Endothelial cell of umbilical vein (primary cell): ENCODE data around the gene TTLL7. TPM values are rescaled to one million over a fixed set of nuclear protein-coding genes. Genes with fewer than 3 reads are reported as not detected.

ENCODE experiments used
- BruUV-seq: library from RNA; stranded (reverse); fragments of 400-500 nt; replicated peaks from 2 replicates; lab custom pipeline; 2021; lab: Mats Ljungman, UMichigan
- CTCF ChIA-PET: fragments of 300-600, 350-600 bp; sonication (Branson Sonifier 250); formaldehyde crosslinking; loops from one replicate; lab custom pipeline; 2021; ENCODE audit warnings: antibody characterized with exemption, inconsistent platforms; lab: Charles Lee
- POLR2A ChIA-PET: fragments of 300-600, 350-600 bp; sonication (Branson Sonifier 250); formaldehyde crosslinking; loops from one replicate; lab custom pipeline; 2021; ENCODE audit warnings: antibody characterized with exemption, inconsistent platforms; lab: Charles Lee
- DNase-seq: peaks from one replicate; pipeline ENCODE4 v3.0.0-alpha.2; 2011; ENCODE audit warnings: low read depth, low spot score
- FAIRE-seq: peaks from 2 replicates; lab custom pipeline; 2011; peaks lifted over from hg19 to GRCh38; lab: Jason Lieb, UNC
- H2AFZ ChIP-seq: 2 replicates; pipeline ENCODE4 v1.6.0; 2012; ENCODE audit warnings: low read depth, low read length, control low read depth, inconsistent platforms
- H3K27ac ChIP-seq: 2 replicates; pipeline ENCODE4 v1.5.1; 2011; ENCODE audit warnings: low read depth, mild to moderate bottlenecking, control low read depth, low read length, moderate library complexity; ENCODE audit not compliant: insufficient read depth
- H3K27me3 ChIP-seq, 2 experiments: 2 replicates each; pipeline versions ENCODE4 v1.6.0 to v1.6.1; 2011; ENCODE audit warnings: low read length in 2 of 2, mixed read lengths in 1 of 2; ENCODE audit not compliant: control insufficient read depth in 2 of 2, insufficient read depth in 2 of 2
- H3K36me3 ChIP-seq, 2 experiments: 2 replicates in 1 of 2; 3 replicates in 1 of 2; pipeline ENCODE4 v1.5.1; 2011; ENCODE audit warnings: low read length in 2 of 2, mild to moderate bottlenecking in 1 of 2, moderate library complexity in 1 of 2; ENCODE audit not compliant: control insufficient read depth in 2 of 2, insufficient read depth in 2 of 2; ENCODE audit errors: extremely low read depth in 1 of 2
- H3K4me1 ChIP-seq: 3 replicates; pipeline ENCODE4 v1.5.1; 2011; ENCODE audit warnings: mild to moderate bottlenecking, low read length; ENCODE audit not compliant: control insufficient read depth, insufficient read depth; ENCODE audit errors: extremely low read depth
- H3K4me2 ChIP-seq: 2 replicates; pipeline ENCODE4 v1.6.1; 2011; ENCODE audit warnings: low read length, control low read depth, mixed read lengths; ENCODE audit not compliant: insufficient read depth
- H3K4me3 ChIP-seq, 3 experiments: fragments of 200-600 bp in 1 of 3; sonication (generic), shearing (Covaris generic) in 1 of 3; replicated peaks in 1 of 3; 2 replicates each; pipeline ENCODE4 v1.5.1; 2011 to 2016; ENCODE audit warnings: control low read depth in 3 of 3, low read length in 3 of 3, mild to moderate bottlenecking in 2 of 3, inconsistent platforms in 1 of 3, low read depth in 1 of 3, moderate library complexity in 1 of 3; ENCODE audit not compliant: insufficient read depth in 1 of 3
- H3K79me2 ChIP-seq: 2 replicates; pipeline ENCODE4 v1.6.0; 2012; ENCODE audit warnings: low read length, inconsistent platforms; ENCODE audit not compliant: control insufficient read depth, insufficient read depth
- H3K9ac ChIP-seq: replicated peaks from 2 replicates; pipeline ENCODE3; 2011; ENCODE audit warnings: low read length, control low read depth; ENCODE audit not compliant: insufficient read depth; ENCODE audit errors: extremely low read depth
- H3K9me1 ChIP-seq: replicated peaks from 3 replicates; pipeline ENCODE4 v1.6.0; 2011; ENCODE audit warnings: mild to moderate bottlenecking, low read length; ENCODE audit not compliant: control insufficient read depth, insufficient read depth; ENCODE audit errors: extremely low read depth
- H3K9me3 ChIP-seq: replicated peaks from 2 replicates; pipeline ENCODE4 v1.5.1; 2012; ENCODE audit warnings: low read length, inconsistent platforms; ENCODE audit not compliant: control insufficient read depth, insufficient read depth
- H4K20me1 ChIP-seq: replicated peaks from 2 replicates; pipeline ENCODE3; 2011; ENCODE audit warnings: mild to moderate bottlenecking, low read length; ENCODE audit not compliant: control insufficient read depth, insufficient read depth; ENCODE audit errors: extremely low read depth
- EZH2 ChIP-seq: IDR thresholded peaks from 2 replicates; pipeline ENCODE4 v1.6.1; 2012; ENCODE audit warnings: borderline replicate concordance, low read depth, mild to moderate bottlenecking, moderate library complexity, low read length, inconsistent platforms; ENCODE audit not compliant: severe bottlenecking
- FOS ChIP-seq: IDR thresholded peaks from 2 replicates; pipeline ENCODE4 v1.6.1; 2011; ENCODE audit warnings: mild to moderate bottlenecking, low read length, moderate library complexity, borderline replicate concordance; ENCODE audit not compliant: insufficient read depth
- JUN ChIP-seq: IDR thresholded peaks from 2 replicates; pipeline ENCODE4 v1.6.1; 2011; ENCODE audit warnings: borderline replicate concordance, low read depth; ENCODE audit not compliant: insufficient read length, insufficient read depth
- MYC ChIP-seq: IDR thresholded peaks from one replicate; pipeline ENCODE4 v1.6.1; 2011; ENCODE audit warnings: mild to moderate bottlenecking, low read depth, low read length
- POLR2A ChIP-seq: IDR thresholded peaks from 2 replicates; pipeline ENCODE4 v1.6.1; 2012; ENCODE audit warnings: low read depth, mild to moderate bottlenecking, control low read depth, low read length
- POLR2AphosphoS5 ChIP-seq: IDR thresholded peaks from 2 replicates; pipeline ENCODE4 v1.6.1; 2012; ENCODE audit warnings: low read depth, mild to moderate bottlenecking, control low read depth, low read length, moderate library complexity; ENCODE audit not compliant: insufficient read depth
- dilution Hi-C: fragments of 300-500 bp; cut with MboI; formaldehyde crosslinking; loops from one replicate; pipeline ENCODE4 v1.15.0; 2019; ENCODE audit warnings: low sequenced_read_pairs; ENCODE audit not compliant: extremely low pct_ligation_motif_present
- intact Hi-C: fragments of 100-400 bp; cut with micrococcal nuclease; formaldehyde crosslinking; loops from one replicate; pipeline ENCODE4 v1.10.0; 2022
- polyA plus RNA-seq, 4 experiments: library from polyadenylated mRNA; depleted of rRNA in 3 of 4; stranded (reverse) in 3 of 4; unstranded in 1 of 4; fragments of >200 nt; gene quantifications; 2 replicates each; pipeline versions ENCODE4 v1.2.1 to v1.2.3, GENCODE V29; 2011 to 2012; ENCODE audit warnings: missing spikeins in 1 of 4
- total RNA-seq: library from RNA; stranded (reverse); gene quantifications from 2 replicates; pipeline ENCODE4 v1.2.3, GENCODE V29; 2021
- TF ChIP-seq, protein P1 (sequence below): IDR thresholded peaks from 2 replicates; pipeline ENCODE4 v1.6.1; 2011; ENCODE audit not compliant: insufficient read depth, insufficient read length
- TF ChIP-seq, protein P2 (sequence below), 2 donors: IDR thresholded peaks; 1 replicate in 1 of 2; 2 replicates in 1 of 2; pipeline ENCODE4 v1.5.1; 2011; ENCODE audit warnings: low read length in 2 of 2, mild to moderate bottlenecking in 2 of 2, moderate library complexity in 2 of 2, control low read depth in 1 of 2, inconsistent platforms in 1 of 2, low read depth in 1 of 2; ENCODE audit not compliant: insufficient read depth in 1 of 2; ENCODE audit errors: extremely low read depth in 1 of 2

Gene TTLL7
- total and polyA plus RNA-seq, 2 donors (not counting 3 experiments of a cell fraction or from before 2014, with no cell fraction given): 2.1 to 11.7 TPM

GRCh38 chr1:83970802-83971201 lies 28.1 kb downstream of the TTLL7 start:
- intact Hi-C loops (no loop called here), dilution Hi-C loops (no loop called here)
- TF ChIP-seq EZH2: no peak
- TF ChIP-seq, protein P1, sequence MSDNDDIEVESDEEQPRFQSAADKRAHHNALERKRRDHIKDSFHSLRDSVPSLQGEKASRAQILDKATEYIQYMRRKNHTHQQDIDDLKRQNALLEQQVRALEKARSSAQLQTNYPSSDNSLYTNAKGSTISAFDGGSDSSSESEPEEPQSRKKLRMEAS: no peak
- no peak for TF ChIP-seq FOS
- TF ChIP-seq MYC: no peak
- TF ChIP-seq, protein P2, sequence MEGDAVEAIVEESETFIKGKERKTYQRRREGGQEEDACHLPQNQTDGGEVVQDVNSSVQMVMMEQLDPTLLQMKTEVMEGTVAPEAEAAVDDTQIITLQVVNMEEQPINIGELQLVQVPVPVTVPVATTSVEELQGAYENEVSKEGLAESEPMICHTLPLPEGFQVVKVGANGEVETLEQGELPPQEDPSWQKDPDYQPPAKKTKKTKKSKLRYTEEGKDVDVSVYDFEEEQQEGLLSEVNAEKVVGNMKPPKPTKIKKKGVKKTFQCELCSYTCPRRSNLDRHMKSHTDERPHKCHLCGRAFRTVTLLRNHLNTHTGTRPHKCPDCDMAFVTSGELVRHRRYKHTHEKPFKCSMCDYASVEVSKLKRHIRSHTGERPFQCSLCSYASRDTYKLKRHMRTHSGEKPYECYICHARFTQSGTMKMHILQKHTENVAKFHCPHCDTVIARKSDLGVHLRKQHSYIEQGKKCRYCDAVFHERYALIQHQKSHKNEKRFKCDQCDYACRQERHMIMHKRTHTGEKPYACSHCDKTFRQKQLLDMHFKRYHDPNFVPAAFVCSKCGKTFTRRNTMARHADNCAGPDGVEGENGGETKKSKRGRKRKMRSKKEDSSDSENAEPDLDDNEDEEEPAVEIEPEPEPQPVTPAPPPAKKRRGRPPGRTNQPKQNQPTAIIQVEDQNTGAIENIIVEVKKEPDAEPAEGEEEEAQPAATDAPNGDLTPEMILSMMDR (IDR thresholded peaks at IDR 0.05; ENCODE audit: extremely low read depth in 1 of 2, insufficient read depth in 1 of 2, low read depth in 1 of 2, low read length in 2 of 2): no peak
- TF ChIP-seq JUN: no peak
- TF ChIP-seq POLR2A: no peak
- TF ChIP-seq POLR2AphosphoS5: no peak
- Histone ChIP-seq H3K9me3 (no peaks in the 10 kb centered on the region), H3K4me3 (no peak overlapping the region), H3K4me1 (no peaks in the 10 kb centered on the region), H3K27me3 (no peaks in the 10 kb centered on the region), H3K4me2 (no peak overlapping the region), H3K36me3 (no peaks in the 10 kb centered on the region), H2AFZ (no peak overlapping the region), H3K9me1 (no peaks in the 10 kb centered on the region), H4K20me1 (no peaks in the 10 kb centered on the region), H3K79me2 (no peaks in the 10 kb centered on the region), H3K9ac (no peak overlapping the region), H3K27ac (no peak overlapping the region)
- ChIA-PET POLR2A (no interaction called here), CTCF (interaction anchor here (0.8 kb wide), 1 partner anchor 13 kb away, joined by 3 read pairs; no protein-coding TSS in a partner anchor)
- BruUV-seq: no TSS peak
- DNase-seq (no peak), FAIRE-seq (no peak)
